ENCODE measurements around the gene PITRM1. TPM values are rescaled to one million over a fixed set of nuclear protein-coding genes. Genes with fewer than 3 reads are reported as not detected.
"Not testable (repeated sequence)": the region's sequence is repeated elsewhere in the genome, so short reads cannot be mapped to it uniquely, and the experiment has no call there.

Gene PITRM1
- total RNA-seq, 1 experiment from 2014 or later: 61.2 TPM

GRCh38 chr10:3107426-3107961 is 65.1 kb downstream of the PITRM1 start:
- peaks cover 78% of the 10 kb centered on the region for H3K36me3 ChIP-seq
- no peaks in the 10 kb centered on the region for H3K9me3 ChIP-seq
- peak; percentile 96 for DNase-seq
- H3K4me3 ChIP-seq: peak overlapping the region; percentile 4; the same call in 1 of the 2 replicates
- H3K27me3 ChIP-seq: no peaks in the 10 kb centered on the region

- DNase-seq: no peak
- Histone ChIP-seq H3K9me3 (no peaks in the 10 kb centered on the region), H3K27me3 (no peaks in the 10 kb centered on the region), H3K4me3 (no peak overlapping the region), H3K36me3 (peaks cover 77% of the 10 kb centered on the region)
These were observed 65.6 kb downstream of the PITRM1 start for GRCh38 chr10:3106928-3107425.

GRCh38 chr10:3106328-3106727 is 66.3 kb downstream of the PITRM1 start:
- not testable (repeated sequence) for DNase-seq, H3K9me3 ChIP-seq, H3K4me3 ChIP-seq, H3K27me3 ChIP-seq
- peaks cover 76% of the 10 kb centered on the region for H3K36me3 ChIP-seq

DNA sequence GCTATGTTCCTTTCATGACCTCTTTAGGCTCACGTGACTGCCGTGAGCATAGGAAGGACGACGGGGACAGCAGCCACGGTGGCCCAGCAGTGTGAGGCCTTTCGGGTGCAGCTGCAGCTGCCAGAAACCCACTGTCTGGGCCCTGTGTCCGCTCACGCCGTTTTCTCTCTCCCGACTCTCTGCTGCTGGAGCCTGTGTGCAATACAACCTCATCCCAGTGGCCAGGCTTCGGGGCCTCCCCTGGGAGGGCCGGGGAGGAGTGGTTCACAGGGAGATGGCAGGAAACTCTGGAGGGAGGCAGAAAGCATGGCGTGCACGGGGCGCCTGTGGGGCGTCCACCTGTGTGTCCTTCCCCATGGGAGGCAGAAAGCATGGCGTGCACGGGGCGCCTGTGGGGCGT is 66.7 kb downstream of the PITRM1 start:
- DNase-seq: no peak
- no peaks in the 10 kb centered on the region for H3K9me3 ChIP-seq
- H3K27me3 ChIP-seq: no peaks in the 10 kb centered on the region
- peaks cover 76% of the 10 kb centered on the region for H3K36me3 ChIP-seq
- H3K4me3 ChIP-seq: no peak overlapping the region

GRCh38 chr10:3105166-3105565 is 67.4 kb downstream of the PITRM1 start:
- Histone ChIP-seq H3K9me3 (no peaks in the 10 kb centered on the region), H3K27me3 (no peaks in the 10 kb centered on the region), H3K4me3 (no peak overlapping the region), H3K36me3 (peaks cover 74% of the 10 kb centered on the region)
- no peak for DNase-seq

GRCh38 chr10:3104251-3104918 is 68.2 kb downstream of the PITRM1 start:
- Histone ChIP-seq H3K36me3 (peaks cover 75% of the 10 kb centered on the region), H3K4me3 (no peak overlapping the region), H3K27me3 (no peaks in the 10 kb centered on the region), H3K9me3 (no peaks in the 10 kb centered on the region)
- no peak for DNase-seq

DNA sequence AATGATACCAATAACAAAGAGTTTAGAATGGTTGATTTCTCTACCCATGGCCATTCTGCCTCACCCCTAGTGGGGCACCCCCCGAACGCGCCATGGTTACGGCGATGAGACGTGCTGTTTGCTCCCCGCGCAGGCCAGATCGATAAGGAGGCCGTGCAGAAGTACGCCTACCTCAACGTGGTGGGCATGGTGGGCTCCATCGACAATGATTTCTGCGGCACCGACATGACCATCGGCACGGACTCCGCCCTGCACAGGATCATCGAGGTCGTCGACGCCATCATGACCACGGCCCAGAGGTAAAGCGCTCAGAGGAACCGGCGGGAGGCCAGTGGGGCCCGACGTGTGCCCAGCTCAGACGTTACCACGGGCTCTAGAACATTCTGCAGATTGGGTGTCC is 68.9 kb downstream of the PITRM1 start:
- Histone ChIP-seq H3K36me3 (peaks cover 68% of the 10 kb centered on the region), H3K27me3 (no peaks in the 10 kb centered on the region), H3K9me3 (no peaks in the 10 kb centered on the region), H3K4me3 (no peak overlapping the region)
- no peak for DNase-seq

GRCh38 chr10:3102720-3103427 is 69.7 kb downstream of the PITRM1 start:
- DNase-seq: peak; percentile 72
- Histone ChIP-seq H3K27me3 (no peaks in the 10 kb centered on the region), H3K36me3 (peaks cover 60% of the 10 kb centered on the region), H3K4me3 (no peak overlapping the region), H3K9me3 (no peaks in the 10 kb centered on the region)

GRCh38 chr10:3100856-3101640 is 71.5 kb downstream of the PITRM1 start:
- no peak for DNase-seq
- Histone ChIP-seq H3K36me3 (peaks cover 58% of the 10 kb centered on the region), H3K4me3 (no peak overlapping the region), H3K9me3 (no peaks in the 10 kb centered on the region), H3K27me3 (no peaks in the 10 kb centered on the region)

GRCh38 chr10:3100093-3100792 is 72.3 kb downstream of the PITRM1 start:
- Histone ChIP-seq H3K27me3 (no peaks in the 10 kb centered on the region), H3K4me3 (no peak overlapping the region), H3K36me3 (peaks cover 51% of the 10 kb centered on the region), H3K9me3 (no peaks in the 10 kb centered on the region)
- DNase-seq: no peak

- peaks cover 44% of the 10 kb centered on the region for H3K36me3 ChIP-seq
- H3K4me3 ChIP-seq: no peak overlapping the region
- H3K27me3 ChIP-seq: no peaks in the 10 kb centered on the region
- no peaks in the 10 kb centered on the region for H3K9me3 ChIP-seq
- DNase-seq: no peak
These were observed 73.1 kb downstream of the PITRM1 start for GRCh38 chr10:3099291-3100092.

GRCh38 chr10:3098689-3099088 is 73.9 kb downstream of the PITRM1 start:
- Histone ChIP-seq H3K36me3 (peaks cover 42% of the 10 kb centered on the region), H3K4me3 (no peak overlapping the region), H3K9me3 (no peaks in the 10 kb centered on the region), H3K27me3 (no peaks in the 10 kb centered on the region)
- DNase-seq: no peak

GRCh38 chr10:3097160-3097559 is 75.4 kb downstream of the PITRM1 start:
- Histone ChIP-seq H3K4me3 (no peak overlapping the region), H3K36me3 (peaks cover 34% of the 10 kb centered on the region)

GRCh38 chr10:3096149-3096548 is 76.4 kb downstream of the PITRM1 start:
- no peaks in the 10 kb centered on the region for H3K27me3 ChIP-seq
- peaks cover 34% of the 10 kb centered on the region for H3K36me3 ChIP-seq
- no peaks in the 10 kb centered on the region for H3K9me3 ChIP-seq
- no peak overlapping the region for H3K4me3 ChIP-seq
- DNase-seq: peak; percentile 28

More at GRCh38 chr10:3097160-3097559, 75.4 kb downstream of the PITRM1 start:
- no peaks in the 10 kb centered on the region for H3K27me3 ChIP-seq
- no peak for DNase-seq
- H3K9me3 ChIP-seq: no peaks in the 10 kb centered on the region

- DNase-seq: peak; percentile 80
- no peaks in the 10 kb centered on the region for H3K9me3 ChIP-seq
- H3K36me3 ChIP-seq: peaks cover 32% of the 10 kb centered on the region
- H3K27me3 ChIP-seq: no peaks in the 10 kb centered on the region
- no peak overlapping the region for H3K4me3 ChIP-seq
These were observed 77.0 kb downstream of the PITRM1 start for GRCh38 chr10:3095373-3096139.

Data from MG63 (cell line).